Chondrocyte (in vitro differentiated cells): ENCODE data around the gene ERP44. TPM values are rescaled to one million over a fixed set of nuclear protein-coding genes. Genes with fewer than 3 reads are reported as not detected.

Experiments
- DNase-seq: peaks from one replicate; pipeline ENCODE4 v3.0.0; 2021; ENCODE audit warnings: mixed read lengths, low spot score
- H3K27ac Mint-ChIP-seq: one replicate; pipeline ENCODE4 v1.8.0; 2021; ENCODE audit warnings: mild to moderate bottlenecking, moderate library complexity, mixed read lengths; ENCODE audit not compliant: unreplicated experiment
- H3K27me3 Mint-ChIP-seq: 2 replicates; pipeline ENCODE4 v1.8.0; 2021; ENCODE audit warnings: low read depth, mixed read lengths
- H3K36me3 Mint-ChIP-seq: 2 replicates; pipeline ENCODE4 v1.8.0; 2021; ENCODE audit warnings: low read depth, mixed read lengths
- H3K4me1 Mint-ChIP-seq: 2 replicates; pipeline ENCODE4 v1.8.0; 2021; ENCODE audit warnings: low read depth, mild to moderate bottlenecking, mixed read lengths
- H3K4me3 Mint-ChIP-seq: one replicate; pipeline ENCODE4 v1.8.0; 2021; ENCODE audit warnings: mild to moderate bottlenecking, moderate library complexity, mixed read lengths; ENCODE audit not compliant: unreplicated experiment
- H3K9me3 Mint-ChIP-seq: 2 replicates; pipeline ENCODE4 v1.8.0; 2021; ENCODE audit warnings: low read depth, mixed read lengths
- CTCF ChIP-seq: fragments of 200-600 bp; sonication (generic); IDR thresholded peaks from 2 replicates; pipeline ENCODE4 v1.5.0; 2021; ENCODE audit warnings: antibody characterized with exemption, mild to moderate bottlenecking, moderate library complexity
- total RNA-seq: library from RNA; stranded (reverse); gene quantifications from 3 replicates; pipeline ENCODE4 v1.2.1, GENCODE V29; 2021

ERP44 gene
- total RNA-seq, 1 donor from 2014 or later = 16.6 TPM

- no peak overlapping the region for H3K4me3 Mint-ChIP-seq
These were observed 134.5 kb downstream of the ERP44 start for GRCh38 chr9:99964336-99964735.

GRCh38 chr9:99962680-99963261 is 136.0 kb downstream of the ERP44 start:
- H3K4me3 Mint-ChIP-seq = no peak overlapping the region
- TF ChIP-seq CTCF = no peak
- no peak overlapping the region for H3K27ac Mint-ChIP-seq
- H3K36me3 Mint-ChIP-seq = peaks cover 10% of the 10 kb centered on the region
- no peaks in the 10 kb centered on the region for H3K9me3 Mint-ChIP-seq
- H3K27me3 Mint-ChIP-seq = no peaks in the 10 kb centered on the region
- H3K4me1 Mint-ChIP-seq = peaks cover 17% of the 10 kb centered on the region
- no peak for DNase-seq

More at GRCh38 chr9:99964336-99964735, 134.5 kb downstream of the ERP44 start:
- H3K27me3 Mint-ChIP-seq = no peaks in the 10 kb centered on the region
- DNase-seq = no peak
- peak overlapping the region; percentile 53 for H3K27ac Mint-ChIP-seq
- peaks cover 17% of the 10 kb centered on the region for H3K4me1 Mint-ChIP-seq
- TF ChIP-seq CTCF = no peak
- H3K9me3 Mint-ChIP-seq = no peaks in the 10 kb centered on the region
- H3K36me3 Mint-ChIP-seq = peaks cover 15% of the 10 kb centered on the region

- Mint-ChIP-seq H3K4me1 (peaks cover 7% of the 10 kb centered on the region), H3K9me3 (peaks cover 3% of the 10 kb centered on the region), H3K4me3 (no peak overlapping the region), H3K27me3 (no peaks in the 10 kb centered on the region), H3K36me3 (peaks cover 9% of the 10 kb centered on the region), H3K27ac (no peak overlapping the region)
- TF ChIP-seq CTCF = no peak
- DNase-seq = no peak
These were observed 143.2 kb downstream of the ERP44 start for GRCh38 chr9:99955606-99956005.

- Mint-ChIP-seq H3K27me3 (no peaks in the 10 kb centered on the region), H3K9me3 (peaks cover 3% of the 10 kb centered on the region), H3K36me3 (peaks cover 8% of the 10 kb centered on the region), H3K27ac (peak overlapping the region; percentile 22), H3K4me3 (no peak overlapping the region), H3K4me1 (peaks cover 7% of the 10 kb centered on the region)
- no peak for TF ChIP-seq CTCF
- no peak for DNase-seq
These were observed 144.0 kb downstream of the ERP44 start for GRCh38 chr9:99954819-99955218.

GRCh38 chr9:99953861-99954507 is 144.8 kb downstream of the ERP44 start:
- Mint-ChIP-seq H3K27ac (no peak overlapping the region), H3K4me3 (no peak overlapping the region), H3K4me1 (peaks cover 7% of the 10 kb centered on the region), H3K27me3 (no peaks in the 10 kb centered on the region), H3K36me3 (peaks cover 8% of the 10 kb centered on the region), H3K9me3 (peaks cover 3% of the 10 kb centered on the region)
- no peak for DNase-seq
- TF ChIP-seq CTCF = no peak
